ENCODE data around the gene TRAP1.

TRAP1 gene

DNA sequence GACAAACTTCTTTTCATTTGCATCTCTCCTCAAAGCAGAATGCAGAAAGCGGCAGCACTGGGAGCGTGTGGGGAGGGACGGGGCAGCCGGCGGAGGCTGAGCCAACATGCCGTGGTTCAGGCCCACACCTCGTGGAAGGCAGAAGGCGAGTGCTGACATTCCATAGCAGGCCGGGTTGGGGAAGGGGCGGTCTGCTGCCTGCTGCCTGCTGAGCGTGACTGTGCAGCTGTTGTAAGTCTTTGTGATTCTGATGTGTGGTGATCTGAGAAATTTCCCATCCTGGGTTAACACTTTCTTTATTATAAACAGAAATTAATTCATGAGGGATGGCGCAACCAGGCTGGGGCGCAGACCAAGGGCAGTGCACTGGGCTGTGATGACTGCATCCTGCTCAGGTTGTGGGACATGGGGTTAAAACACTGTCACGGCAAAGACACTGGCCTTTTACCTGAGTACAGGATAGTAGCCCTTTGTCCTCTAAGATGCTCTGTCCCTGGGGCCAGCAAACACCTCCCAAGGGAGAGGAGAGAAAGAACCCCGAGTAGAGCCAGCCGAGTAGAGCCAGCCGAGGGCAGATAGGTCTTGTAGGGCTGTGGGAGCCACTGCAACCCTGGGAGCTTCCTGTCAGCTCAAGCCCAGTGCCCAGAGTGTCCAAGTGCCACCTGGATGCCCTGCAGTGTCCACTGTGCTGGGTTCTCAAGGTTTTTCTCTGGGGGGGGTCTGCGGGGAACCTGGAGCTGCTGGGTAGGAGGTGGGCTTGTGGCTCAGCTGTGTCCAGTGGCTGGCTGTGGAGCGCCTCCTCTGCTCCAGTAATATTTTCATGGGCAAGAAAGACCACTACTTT, 71.6 kb downstream of the TRAP1 start:
- Histone ChIP-seq H3K9me3 (no peaks in the 10 kb centered on the region), H3K4me3 (no peak overlapping the region), H3K27ac (peak overlapping the region; percentile 64)

DNA sequence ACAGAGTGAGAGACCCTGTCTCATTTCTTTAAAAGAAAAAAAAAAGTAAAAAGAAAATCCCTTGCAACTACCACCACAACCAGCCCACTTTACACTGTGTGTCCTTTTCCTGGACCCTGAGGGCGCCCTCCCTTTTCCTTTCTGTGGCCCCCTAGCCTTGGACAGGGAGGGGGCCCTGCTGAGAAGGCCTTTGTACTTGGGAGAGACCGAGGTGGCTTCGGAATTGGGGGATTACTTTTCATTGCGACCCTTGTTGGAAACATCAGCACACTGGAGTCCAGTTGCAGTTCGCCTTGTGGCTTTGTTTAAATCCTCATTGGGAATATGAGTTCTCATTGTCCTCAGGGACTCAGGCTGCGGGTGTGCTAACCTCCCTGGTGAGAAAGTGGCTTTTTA, 72.2 kb downstream of the TRAP1 start:
- H3K9ac ChIP-seq = no peak overlapping the region
- peaks cover 42% of the 10 kb centered on the region for H3K36me3 ChIP-seq
- peaks cover 28% of the 10 kb centered on the region; the same call in 1 of the 2 replicates for H4K20me1 ChIP-seq
- peaks cover 52% of the 10 kb centered on the region for H3K4me1 ChIP-seq
- no peak overlapping the region for H3K4me3 ChIP-seq
- H3K9me3 ChIP-seq = no peaks in the 10 kb centered on the region
- no peak for TF ChIP-seq Cebpa-rat (IDR thresholded peaks at IDR 0.05)
- peak overlapping the region; percentile 81 for H3K4me2 ChIP-seq
- H3K27ac ChIP-seq = peak overlapping the region; percentile 64
- H3K27me3 ChIP-seq = no peaks in the 10 kb centered on the region

More for the DNA sequence above, 71.6 kb downstream of the TRAP1 start:
- Histone ChIP-seq H3K9ac (peak overlapping the region; percentile 47; the same call in 1 of the 2 replicates), H3K4me2 (peak overlapping the region; percentile 81), H3K36me3 (peaks cover 39% of the 10 kb centered on the region), H4K20me1 (peaks cover 21% of the 10 kb centered on the region; the same call in 1 of the 2 replicates), H3K27me3 (no peaks in the 10 kb centered on the region), H3K4me1 (peaks cover 52% of the 10 kb centered on the region)
- TF ChIP-seq Cebpa-rat (IDR thresholded peaks at IDR 0.05) = peak; percentile 79

DNA sequence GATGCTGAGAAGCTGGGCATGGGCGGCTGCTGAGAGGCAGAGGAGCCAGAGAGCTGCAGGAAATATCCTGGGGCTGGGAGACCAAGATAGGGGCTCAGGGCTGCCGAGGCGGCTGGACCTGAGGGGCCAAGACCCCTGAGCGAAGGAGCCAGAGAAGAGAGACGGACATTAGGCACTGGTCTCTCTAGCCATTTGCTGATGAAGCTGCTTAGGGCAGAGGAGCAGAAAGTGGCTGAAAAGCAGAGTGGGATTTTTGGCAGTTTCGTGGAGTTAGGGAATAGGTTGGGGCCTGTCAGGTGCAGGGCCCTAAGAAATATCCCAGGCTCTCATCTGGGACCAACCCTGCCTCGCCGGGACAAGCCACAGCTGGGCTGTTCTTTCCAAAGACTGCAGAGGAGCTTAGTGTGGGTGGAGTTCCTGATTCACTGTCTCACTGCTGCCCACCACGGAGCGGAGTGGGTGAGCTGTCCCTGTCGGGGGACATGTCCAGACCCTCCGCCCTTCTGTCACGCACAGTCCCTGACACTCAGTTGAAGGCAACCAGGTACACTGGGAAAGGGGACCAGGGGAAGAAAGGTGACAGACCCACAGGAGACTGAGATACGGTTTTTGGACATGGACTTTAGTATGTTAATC, 74.1 kb downstream of the TRAP1 start:
- Histone ChIP-seq H3K9me3 (no peaks in the 10 kb centered on the region), H3K27me3 (no peaks in the 10 kb centered on the region), H3K4me2 (peak overlapping the region; percentile 46), H3K27ac (0 out of 2 replicates have a peak overlapping the region, but pooled peaks have one; percentile 19), H4K20me1 (peaks cover 28% of the 10 kb centered on the region; the same call in 1 of the 2 replicates), H3K36me3 (peaks cover 39% of the 10 kb centered on the region), H3K4me1 (peaks cover 53% of the 10 kb centered on the region), H3K4me3 (no peak overlapping the region), H3K9ac (0 out of 2 replicates have a peak overlapping the region, but pooled peaks have one; percentile 37)
- TF ChIP-seq Cebpa-rat (IDR thresholded peaks at IDR 0.05) = no peak

DNA sequence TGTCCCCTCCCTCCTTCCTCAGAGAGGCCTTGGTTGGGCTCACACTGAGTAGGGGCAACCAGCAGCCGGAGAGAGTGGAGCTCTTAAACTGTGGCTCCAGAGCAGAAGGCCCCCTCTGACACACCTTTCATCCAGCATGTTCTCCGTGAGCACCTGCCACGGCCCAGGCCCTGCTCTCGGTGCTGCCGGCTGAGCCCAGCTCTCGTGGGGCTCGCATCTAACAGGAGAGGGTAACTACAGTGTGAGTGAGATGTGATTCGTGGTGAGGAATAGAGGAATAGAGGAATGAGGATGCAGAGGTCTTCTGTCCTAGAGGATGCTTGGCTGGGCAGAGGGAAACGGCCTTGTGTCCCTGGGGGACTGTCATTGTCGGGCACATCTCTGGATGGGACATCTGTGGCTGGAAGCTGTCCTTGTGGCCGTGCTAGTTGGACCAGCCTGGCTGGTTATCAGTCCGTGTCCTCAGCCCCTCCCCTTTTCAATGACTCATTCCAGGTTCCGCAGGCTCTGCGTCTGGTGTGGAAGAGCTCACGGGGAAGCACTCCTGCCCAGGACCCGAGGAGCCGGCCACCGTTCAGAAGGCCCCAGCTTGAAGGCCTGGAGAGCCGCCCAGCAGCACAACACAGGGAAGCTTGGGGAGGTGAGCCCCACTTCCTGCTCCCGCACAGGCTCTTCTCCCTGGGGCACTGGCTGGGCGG, 74.8 kb downstream of the TRAP1 start:
- peak overlapping the region; percentile 46 for H3K4me2 ChIP-seq
- H4K20me1 ChIP-seq = peaks cover 28% of the 10 kb centered on the region; the same call in 1 of the 2 replicates

DNA sequence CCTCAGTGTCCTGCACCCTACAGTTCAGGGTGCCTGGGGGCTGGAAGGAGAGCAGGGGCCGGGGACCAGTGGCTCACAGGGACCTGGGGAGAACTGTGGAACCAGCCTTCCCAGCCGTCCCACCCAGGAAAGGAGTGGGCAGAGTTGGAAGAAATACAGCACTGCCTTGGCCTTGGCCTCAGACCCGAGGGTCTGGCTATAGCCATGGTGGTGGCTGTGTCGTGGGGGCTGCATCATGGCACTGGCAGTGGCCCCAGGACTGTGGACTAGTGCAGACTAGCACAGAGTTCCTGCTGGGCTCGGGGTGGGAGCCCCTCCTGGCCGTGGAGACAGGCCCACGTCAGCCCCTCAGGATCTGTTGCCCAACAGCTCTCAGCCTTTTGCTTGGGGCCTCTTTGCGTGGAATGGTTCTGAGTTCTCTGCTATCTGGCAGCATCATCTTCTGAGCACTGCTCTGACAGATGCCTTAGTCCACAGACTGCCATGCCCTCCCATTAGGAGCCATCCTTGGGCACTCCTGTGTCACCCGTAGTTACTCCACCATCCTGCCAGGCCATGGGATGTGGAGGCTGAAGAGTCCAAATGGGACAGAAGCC, 75.4 kb downstream of the TRAP1 start:
- H3K27me3 ChIP-seq = no peaks in the 10 kb centered on the region
- peaks cover 28% of the 10 kb centered on the region for H3K36me3 ChIP-seq
- peaks cover 28% of the 10 kb centered on the region; the same call in 1 of the 2 replicates for H4K20me1 ChIP-seq
- H3K4me1 ChIP-seq = peaks cover 62% of the 10 kb centered on the region
- peak overlapping the region; percentile 46 for H3K4me2 ChIP-seq
- no peak overlapping the region for H3K27ac ChIP-seq
- H3K9ac ChIP-seq = 0 out of 2 replicates have a peak overlapping the region, but pooled peaks have one; percentile 37
- TF ChIP-seq Cebpa-rat (IDR thresholded peaks at IDR 0.05) = no peak
- H3K9me3 ChIP-seq = no peaks in the 10 kb centered on the region
- H3K4me3 ChIP-seq = no peak overlapping the region

More for the DNA sequence above, 74.8 kb downstream of the TRAP1 start:
- no peak overlapping the region for H3K4me3 ChIP-seq
- no peak for TF ChIP-seq Cebpa-rat (IDR thresholded peaks at IDR 0.05)
- 0 out of 2 replicates have a peak overlapping the region, but pooled peaks have one; percentile 19 for H3K27ac ChIP-seq
- H3K36me3 ChIP-seq = peaks cover 33% of the 10 kb centered on the region
- H3K9me3 ChIP-seq = no peaks in the 10 kb centered on the region
- no peaks in the 10 kb centered on the region for H3K27me3 ChIP-seq
- H3K4me1 ChIP-seq = peaks cover 60% of the 10 kb centered on the region
- H3K9ac ChIP-seq = 0 out of 2 replicates have a peak overlapping the region, but pooled peaks have one; percentile 37

DNA sequence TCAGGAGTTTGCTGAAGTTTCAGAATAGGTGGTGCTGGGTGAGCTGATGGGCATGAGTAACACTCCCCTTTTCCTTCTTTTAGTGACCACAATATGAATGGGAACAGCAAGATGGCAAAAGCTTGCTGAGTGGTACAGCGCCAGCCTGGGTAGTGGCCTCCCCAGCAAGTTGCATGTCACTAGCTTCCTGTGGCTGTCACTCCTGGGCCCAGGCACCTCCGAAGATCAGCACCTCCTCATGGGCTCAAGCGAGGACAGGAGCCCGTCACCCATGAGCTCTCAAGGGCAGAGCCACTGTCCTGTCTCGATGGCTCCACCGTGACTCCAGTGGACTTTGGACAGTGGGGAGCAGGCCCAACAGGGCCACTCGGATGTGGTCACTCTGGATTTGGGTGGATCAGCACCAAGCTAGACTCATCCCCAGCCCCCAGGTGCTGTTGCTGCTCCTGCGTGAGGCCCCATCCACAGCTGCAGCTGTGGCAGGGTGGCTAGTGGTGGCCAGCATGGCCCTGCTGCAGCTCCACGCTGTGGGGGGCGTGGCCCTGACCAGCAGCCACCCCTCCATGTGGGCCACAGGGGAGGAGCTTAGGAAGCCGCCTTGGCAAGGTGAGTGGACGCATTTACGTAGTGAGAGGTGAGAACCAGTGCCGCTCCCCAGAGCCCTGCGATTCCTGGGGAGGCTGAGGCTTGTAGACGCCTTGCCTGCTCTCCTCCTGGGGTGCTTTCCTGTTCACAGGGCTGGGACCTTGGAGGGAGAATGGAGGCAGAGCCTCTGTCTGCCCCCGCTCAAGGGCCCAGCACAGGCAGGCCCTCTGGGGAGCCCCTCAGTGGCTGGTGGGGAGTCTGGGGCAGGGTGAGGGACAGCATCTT, 76.5 kb downstream of the TRAP1 start:
- Histone ChIP-seq H3K4me3 (no peak overlapping the region), H3K9ac (no peak overlapping the region), H3K4me2 (no peak overlapping the region), H3K36me3 (peaks cover 28% of the 10 kb centered on the region), H4K20me1 (peaks cover 28% of the 10 kb centered on the region; the same call in 1 of the 2 replicates), H3K4me1 (peaks cover 55% of the 10 kb centered on the region), H3K27me3 (no peaks in the 10 kb centered on the region), H3K27ac (no peak overlapping the region), H3K9me3 (no peaks in the 10 kb centered on the region)
- no peak for TF ChIP-seq Cebpa-rat (IDR thresholded peaks at IDR 0.05)

DNA sequence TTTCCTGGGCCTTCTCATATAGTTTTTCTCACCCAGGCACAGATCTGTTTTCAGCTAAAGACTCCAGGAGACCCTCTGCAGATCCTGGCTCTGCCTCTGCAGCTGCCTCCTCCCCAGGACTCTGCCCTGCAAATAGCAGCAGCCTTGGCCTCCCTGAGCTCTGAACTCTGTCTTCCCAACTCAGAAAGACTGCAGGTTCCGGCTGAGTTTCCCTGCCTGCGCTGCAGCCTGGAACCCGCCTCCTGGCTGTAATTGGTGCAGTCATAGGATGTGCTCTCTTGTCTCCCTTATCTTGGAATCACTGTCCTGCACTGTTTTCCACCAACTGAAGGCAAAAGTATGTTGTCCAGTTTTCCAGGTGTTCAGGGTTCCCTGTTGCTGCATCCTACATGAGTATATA, 77.1 kb downstream of the TRAP1 start:
- no peak overlapping the region for H3K27ac ChIP-seq
- H3K4me3 ChIP-seq = no peak overlapping the region
- peaks cover 28% of the 10 kb centered on the region; the same call in 1 of the 2 replicates for H4K20me1 ChIP-seq
- H3K36me3 ChIP-seq = peaks cover 28% of the 10 kb centered on the region
- peaks cover 49% of the 10 kb centered on the region for H3K4me1 ChIP-seq
- H3K27me3 ChIP-seq = no peaks in the 10 kb centered on the region
- TF ChIP-seq Cebpa-rat (IDR thresholded peaks at IDR 0.05) = no peak
- H3K9ac ChIP-seq = no peak overlapping the region
- H3K4me2 ChIP-seq = no peak overlapping the region
- no peaks in the 10 kb centered on the region for H3K9me3 ChIP-seq

DNA sequence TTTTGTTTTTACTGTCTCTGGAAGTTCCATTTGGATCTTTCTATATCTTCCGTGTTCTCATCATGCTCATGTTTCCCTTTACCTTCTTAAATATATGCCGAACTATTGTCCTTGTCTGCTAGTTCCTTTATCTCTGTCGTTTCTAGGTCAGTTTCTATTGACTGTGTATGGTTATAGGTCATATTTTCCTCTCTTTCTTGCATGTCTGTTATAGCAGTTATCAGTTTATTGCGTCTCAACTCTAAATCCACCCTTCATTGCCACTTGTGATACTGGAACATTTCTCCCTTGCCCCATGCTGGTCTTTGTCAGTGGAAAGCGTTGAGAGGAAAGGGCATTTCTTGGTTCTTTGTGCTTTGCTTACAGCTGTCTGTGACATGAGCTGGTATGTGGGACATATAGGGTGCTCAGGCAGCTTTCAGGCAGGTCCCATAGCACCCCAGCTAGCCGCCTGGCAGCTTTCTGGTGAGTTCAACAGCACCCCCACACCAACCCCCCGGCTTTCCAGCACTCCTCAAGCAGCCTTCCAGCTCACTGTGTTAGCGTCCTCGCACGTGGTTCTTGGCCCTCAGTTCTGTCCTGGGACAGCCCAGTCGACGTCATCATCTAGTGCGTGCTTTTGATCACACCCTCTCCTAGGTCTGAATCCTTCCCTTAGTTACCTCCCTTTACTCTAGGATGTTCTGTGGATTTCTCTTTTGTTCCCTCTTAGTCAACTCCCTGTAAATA, 78.2 kb downstream of the TRAP1 start:
- H4K20me1 ChIP-seq = peaks cover 28% of the 10 kb centered on the region; the same call in 1 of the 2 replicates
- TF ChIP-seq Cebpa-rat (IDR thresholded peaks at IDR 0.05) = no peak
- no peak overlapping the region for H3K4me3 ChIP-seq
- peaks cover 28% of the 10 kb centered on the region for H3K36me3 ChIP-seq
- no peaks in the 10 kb centered on the region for H3K27me3 ChIP-seq
- H3K4me1 ChIP-seq = peaks cover 41% of the 10 kb centered on the region
- no peak overlapping the region for H3K4me2 ChIP-seq
- no peak overlapping the region for H3K27ac ChIP-seq
- no peak overlapping the region for H3K9ac ChIP-seq
- no peaks in the 10 kb centered on the region for H3K9me3 ChIP-seq

All from BLaER1 (cell line).